HG03521 (cell line): ENCODE measurements around the gene WNT4.

ENCODE experiments used
- ATAC-seq: cut with Tn5 transposase; IDR thresholded peaks from one replicate; pipeline ENCODE4 v1.9.1; 2021; ENCODE audit warnings: mild to moderate bottlenecking, moderate library complexity; ENCODE audit not compliant: unreplicated experiment

The WNT4 gene

GRCh38 chr1:22164841-22165808 is 22.2 kb upstream of the WNT4 start:
- ATAC-seq: no peak

DNA sequence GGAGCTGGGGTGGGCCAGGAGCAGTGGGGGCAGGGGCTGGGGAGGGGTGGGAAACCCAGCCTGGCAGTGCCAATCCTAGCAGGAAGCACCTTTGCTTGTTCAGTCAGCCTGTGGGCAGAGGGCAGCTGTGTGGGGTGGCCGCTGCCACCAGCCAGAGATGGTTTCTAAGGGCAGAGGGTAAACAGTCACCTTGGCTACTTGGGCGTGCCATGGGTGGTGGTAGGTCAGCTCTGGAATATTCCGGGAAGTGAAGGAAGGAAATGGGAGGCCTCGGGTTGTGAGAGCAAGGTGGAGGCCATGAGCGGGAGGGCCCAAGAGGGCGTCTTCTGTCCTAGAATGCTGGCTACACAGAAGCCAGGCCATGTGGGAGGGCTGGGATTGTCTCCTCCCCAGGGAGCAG is 20.7 kb upstream of the WNT4 start:
- no peak for ATAC-seq

- ATAC-seq: no peak
Measured at GRCh38 chr1:22163137-22163536, 20.2 kb upstream of the WNT4 start.

DNA sequence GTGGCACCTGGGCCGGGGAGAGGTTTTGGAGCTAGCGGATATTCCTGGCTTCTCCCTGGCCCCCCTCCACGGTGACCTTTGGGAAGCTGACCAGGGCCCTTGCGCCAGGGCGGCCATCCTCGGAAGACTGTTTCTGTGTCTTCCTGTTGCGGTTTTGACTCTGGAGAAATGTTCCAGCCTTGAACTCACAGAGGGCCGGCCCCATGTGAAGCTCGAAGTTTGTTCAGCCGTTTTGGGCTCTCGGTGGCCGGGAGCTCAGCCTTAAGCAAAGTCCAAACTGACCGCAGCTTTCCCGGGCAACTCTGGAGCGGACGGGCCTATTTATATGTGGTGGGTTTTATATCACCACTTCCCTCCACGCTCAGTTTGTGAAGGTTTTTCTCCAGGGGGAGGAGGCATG is 17.0 kb upstream of the WNT4 start:
- ATAC-seq: no peak

DNA sequence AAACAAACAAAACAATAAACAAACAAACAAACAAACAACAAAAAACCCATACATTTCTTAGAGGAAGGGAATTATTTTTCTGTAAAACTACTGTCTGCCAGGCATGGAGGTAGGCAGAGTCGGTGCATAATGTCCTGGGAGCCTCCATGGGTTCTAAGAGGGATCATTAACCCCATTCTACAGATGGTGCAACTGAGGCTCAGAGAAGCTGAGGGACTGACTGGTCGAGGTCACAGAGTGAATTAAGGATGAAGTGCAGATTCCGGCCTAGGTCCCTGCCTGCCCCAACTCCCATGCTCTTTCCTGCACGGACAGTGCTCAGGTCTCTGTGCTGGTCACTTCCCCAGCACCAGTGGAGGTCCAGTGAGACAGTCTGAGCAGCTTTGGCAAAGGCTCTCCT is 15.8 kb upstream of the WNT4 start:
- ATAC-seq: no peak

- ATAC-seq: no peak
Measured at GRCh38 chr1:22157359-22157966, 14.6 kb upstream of the WNT4 start.

GRCh38 chr1:22155517-22155916 is 12.6 kb upstream of the WNT4 start:
- ATAC-seq: no peak

GRCh38 chr1:22154626-22155025 is 11.7 kb upstream of the WNT4 start:
- no peak for ATAC-seq

DNA sequence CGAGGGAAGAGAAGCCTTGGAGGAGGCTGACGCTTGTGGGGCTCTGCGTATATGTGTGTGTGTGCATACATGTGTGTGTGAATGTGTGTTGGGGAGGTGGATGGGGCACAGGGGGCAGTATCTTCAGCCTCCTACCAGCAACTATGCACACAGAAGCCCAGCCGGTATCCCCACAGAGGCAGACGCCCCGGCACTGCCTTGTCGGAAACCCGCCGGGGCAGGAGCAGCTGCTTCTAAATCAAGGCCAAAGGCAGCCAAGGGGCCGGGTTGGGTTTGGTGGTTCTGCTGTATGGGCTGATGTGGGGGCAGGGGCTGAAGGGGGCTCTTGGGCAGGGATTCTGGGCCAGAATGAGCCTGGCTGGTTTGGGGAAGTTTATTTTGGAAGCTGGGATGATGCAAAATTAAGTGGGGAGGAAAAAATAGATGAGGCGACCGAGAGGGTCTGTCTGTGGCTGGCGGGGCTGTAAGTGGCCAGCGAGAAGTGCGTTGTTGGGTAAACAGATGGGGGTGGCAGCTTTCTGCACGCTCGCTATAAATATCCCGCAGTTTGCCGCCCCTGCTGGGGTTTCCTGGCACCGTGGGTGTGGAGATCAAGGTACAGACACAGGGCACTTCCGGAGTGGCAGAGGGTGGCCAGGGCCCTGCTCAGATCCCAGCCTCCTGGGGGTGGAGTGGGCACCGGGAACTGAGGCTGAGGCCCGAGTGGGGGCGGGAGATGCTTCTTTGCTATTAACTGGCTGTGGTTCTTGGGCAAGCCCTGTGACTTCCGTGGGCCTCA is 11.0 kb upstream of the WNT4 start:
- no peak for ATAC-seq

DNA sequence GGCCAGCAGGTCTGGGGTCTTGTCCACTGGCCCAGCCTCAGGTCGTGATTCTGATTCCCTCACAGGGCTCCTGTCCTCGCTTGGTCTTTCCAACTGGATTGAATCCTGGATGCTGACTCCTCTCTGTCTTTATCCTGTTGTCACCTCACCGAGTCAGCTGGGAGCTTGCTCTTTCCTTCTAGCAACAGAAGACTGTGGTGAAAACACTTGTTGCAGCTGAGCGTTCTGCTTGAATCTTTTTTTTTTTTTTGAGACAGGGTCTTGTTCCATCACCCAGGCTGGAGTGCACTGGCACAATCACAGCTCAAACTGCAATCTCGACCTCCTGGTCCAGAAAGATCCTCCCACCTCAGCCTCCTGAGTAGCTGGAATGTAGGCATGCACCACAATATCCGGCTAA is 8.0 kb upstream of the WNT4 start:
- no peak for ATAC-seq

GRCh38 chr1:22142315-22143064 is 407 bp downstream of the WNT4 start:
- no peak for ATAC-seq

DNA sequence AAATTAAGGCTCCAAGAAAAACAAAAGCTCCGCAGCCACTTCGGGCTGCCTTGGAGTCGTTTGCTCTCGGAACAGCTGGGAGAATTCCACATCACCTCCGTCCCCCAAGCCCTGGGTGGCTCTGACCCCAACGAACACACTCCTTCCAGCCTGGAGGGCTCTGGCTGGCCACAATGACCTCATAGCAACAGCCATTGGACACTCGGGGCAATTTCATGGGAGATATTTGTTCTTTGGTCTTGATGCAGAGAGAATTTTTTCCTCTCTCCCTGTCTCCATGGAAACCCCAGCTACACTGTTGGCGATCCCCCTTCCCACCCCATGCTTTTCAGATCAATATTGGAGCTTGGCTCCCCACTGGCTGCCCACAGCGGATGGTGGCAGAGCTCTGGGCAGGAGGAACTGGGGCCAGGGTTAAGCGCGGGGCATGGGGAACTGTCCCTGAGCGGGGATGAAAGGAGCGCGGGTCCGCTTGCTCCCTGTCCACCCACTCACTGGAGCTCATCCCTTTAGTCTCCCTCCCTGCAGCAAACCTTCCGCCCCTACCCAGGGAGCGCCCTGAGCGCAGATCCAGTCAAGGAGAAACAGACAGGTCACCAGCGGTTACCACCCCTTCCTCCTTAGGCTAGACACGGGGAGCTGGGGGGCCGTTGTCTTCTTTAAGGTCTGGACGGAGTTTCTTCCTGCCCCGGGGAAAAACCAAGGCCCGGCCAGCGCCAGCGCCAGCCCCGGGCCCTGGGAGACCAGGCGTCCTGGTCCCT is 1.2 kb downstream of the WNT4 start:
- ATAC-seq: no peak

- no peak for ATAC-seq
Measured at GRCh38 chr1:22140694-22141093, 2.2 kb downstream of the WNT4 start.

GRCh38 chr1:22139817-22140216 is 3.1 kb downstream of the WNT4 start:
- ATAC-seq: no peak

GRCh38 chr1:22139066-22139594 is 3.8 kb downstream of the WNT4 start:
- no peak for ATAC-seq

DNA sequence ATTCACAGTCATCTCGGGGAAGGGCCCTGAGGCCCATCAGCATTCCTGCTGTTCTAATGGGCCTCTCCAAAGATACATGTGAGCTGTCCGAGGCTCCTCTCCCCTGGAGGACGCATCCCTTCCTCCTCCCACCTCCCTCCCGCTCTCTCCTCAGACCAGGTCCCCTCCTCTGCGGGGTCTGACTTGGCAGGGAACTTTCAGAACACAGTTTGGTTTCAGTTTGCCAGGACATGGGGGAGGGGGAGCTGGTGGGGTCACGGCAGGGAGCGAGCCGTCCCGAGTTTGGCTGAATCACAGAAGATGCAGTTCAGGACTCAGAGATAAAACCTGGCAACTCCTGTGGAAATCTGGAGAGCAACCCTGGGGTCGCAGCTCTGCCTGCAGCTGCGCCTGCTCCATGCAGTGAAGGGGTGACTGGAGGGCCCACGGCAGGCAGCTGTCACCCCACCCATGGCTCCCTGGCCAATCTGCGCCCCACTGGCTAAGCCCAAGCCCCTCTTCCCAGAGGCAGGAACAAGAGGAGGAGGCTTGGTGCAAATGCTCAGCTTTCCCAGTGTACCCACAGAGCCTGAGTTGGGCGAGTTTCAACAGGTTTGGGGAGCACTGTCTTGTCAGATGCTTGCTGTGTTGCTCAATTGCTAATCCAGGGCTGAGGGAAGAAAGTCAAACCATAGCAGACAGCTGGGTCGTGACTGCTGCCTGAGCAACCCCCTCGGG is 5.7 kb downstream of the WNT4 start:
- no peak for ATAC-seq

- no peak for ATAC-seq
Measured at GRCh38 chr1:22133931-22134324, 9.0 kb downstream of the WNT4 start.

- ATAC-seq: no peak
Measured at GRCh38 chr1:22133247-22133930, 9.5 kb downstream of the WNT4 start.
